Stromal cell of bone marrow (primary cell): Measurements from ENCODE around the gene FRMD1.

Experiments used
- DNase-seq: peaks from one replicate; pipeline ENCODE4 v3.0.0-alpha.2; 2012; ENCODE audit warnings: low read depth

Gene FRMD1

DNA sequence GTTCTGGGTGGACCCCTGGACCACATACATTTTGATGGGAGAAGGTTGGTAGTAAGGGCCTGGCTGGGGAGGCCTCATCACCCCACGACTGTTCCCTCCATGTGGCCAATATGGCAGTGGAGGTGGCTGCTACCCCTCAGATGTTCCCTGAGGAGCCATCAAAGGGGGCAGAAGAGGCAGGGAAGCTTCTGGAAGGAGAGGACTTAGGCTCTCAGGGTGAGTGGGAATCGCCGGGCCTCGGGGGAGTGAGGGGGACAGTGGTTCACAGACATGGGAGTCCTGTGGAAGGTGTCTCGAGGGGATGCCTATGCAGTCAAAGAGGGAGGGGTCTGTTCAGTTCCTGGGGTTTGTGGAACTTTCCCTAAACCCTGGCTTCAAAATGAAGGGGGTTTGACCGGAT is 32.9 kb upstream of the FRMD1 start:
- DNase-seq, result no peak

- DNase-seq, result no peak
Measured at GRCh38 chr6:168110437-168110836, 31.4 kb upstream of the FRMD1 start.

DNA sequence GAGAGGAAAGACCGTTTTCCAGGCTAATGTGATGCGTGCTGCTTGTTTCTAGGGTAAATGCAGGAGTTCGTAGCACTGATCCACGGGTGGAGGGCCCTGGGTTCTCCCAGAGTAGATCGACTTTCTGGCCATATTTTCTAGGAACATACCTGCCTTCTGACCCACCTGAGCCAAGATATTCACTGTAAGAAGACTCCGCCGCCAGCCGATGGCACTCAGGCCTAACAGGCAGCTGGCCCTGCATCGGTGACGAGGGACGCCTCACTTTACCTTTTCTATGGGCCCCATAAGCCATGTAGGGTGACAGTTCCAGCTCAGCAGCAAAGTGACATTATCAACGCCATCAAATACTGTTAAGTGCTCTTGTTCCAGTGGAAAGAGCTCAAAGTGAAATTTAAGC is 30.2 kb upstream of the FRMD1 start:
- no peak for DNase-seq

DNA sequence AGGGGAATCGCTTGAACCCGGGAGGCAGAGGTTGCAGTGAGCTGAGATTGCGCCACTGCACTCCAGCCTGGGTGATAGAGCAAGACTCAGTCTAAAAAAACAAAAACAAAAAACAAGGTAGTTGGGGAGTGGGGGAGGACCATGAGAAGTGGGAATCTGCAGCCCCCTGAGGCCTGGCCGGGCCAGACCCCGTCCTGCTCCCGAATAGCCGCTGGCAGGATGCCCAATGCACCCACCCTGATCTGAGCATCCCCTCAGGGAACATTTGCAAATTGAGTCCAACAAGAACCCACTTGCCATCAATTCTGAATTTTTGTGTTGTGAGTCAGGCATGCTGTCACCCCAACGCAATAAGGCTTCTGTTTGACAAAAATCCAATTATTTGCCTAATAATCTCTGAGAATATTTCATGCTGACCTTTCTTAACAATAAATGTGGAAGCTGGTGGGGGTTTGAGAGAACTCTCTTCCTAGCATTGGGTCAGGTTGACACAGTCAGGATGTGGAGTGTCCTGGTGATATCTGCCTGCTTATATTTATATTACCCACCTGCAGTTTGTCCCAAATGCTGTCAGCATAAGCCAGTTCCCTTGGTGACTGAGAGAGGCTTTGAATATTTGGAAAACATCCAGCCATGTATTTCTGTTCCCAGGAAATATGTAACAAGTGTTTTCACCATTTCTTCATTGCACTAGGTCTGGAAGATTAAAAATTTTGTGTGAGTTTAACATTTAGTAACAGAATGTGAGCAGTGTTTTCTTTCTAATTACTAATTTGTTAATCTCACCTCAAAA is 28.4 kb upstream of the FRMD1 start:
- no peak for DNase-seq

- DNase-seq, result no peak
Measured at GRCh38 chr6:168106633-168107005, 27.6 kb upstream of the FRMD1 start.

DNA sequence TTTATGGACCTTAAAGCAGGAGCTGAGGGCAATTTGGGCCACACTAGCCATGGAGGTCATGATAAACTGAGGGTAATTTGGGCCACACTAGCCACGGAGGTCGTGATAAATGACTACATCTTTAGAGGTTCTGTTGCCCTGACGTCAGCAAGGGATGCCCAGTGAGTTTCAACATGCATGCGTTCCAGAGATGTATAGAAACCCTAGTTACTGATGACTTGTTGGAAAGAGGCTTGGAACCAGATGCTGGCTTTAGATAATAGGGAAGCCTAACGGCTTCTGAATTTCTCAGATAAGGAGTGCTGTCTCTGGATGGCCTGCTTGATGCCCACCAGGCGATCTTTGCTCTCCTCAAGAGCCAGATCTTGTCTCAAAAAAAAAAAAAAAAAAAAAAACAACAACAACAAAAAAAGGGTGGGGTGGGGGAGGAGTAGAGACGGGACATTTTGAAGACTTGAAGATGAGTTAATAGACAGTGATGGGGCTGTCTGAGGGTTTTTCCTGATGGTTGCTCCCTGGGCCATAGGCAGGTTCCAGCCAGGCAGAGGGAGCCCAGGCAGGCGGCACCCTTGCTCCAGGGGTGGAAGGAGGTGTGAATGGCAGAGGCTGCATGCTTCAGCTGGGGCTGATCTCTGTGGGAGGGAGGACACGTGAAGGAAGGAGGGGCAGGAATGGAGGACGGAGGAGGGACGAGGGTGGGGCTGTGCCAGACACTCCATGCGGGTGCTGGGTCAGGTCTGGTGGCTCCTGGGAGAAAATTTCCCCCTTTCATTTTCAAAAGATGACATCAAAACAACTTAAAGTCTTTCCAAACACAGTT is 27.0 kb upstream of the FRMD1 start:
- DNase-seq, result no peak

GRCh38 chr6:168104636-168105035 is 25.6 kb upstream of the FRMD1 start:
- no peak for DNase-seq

DNA sequence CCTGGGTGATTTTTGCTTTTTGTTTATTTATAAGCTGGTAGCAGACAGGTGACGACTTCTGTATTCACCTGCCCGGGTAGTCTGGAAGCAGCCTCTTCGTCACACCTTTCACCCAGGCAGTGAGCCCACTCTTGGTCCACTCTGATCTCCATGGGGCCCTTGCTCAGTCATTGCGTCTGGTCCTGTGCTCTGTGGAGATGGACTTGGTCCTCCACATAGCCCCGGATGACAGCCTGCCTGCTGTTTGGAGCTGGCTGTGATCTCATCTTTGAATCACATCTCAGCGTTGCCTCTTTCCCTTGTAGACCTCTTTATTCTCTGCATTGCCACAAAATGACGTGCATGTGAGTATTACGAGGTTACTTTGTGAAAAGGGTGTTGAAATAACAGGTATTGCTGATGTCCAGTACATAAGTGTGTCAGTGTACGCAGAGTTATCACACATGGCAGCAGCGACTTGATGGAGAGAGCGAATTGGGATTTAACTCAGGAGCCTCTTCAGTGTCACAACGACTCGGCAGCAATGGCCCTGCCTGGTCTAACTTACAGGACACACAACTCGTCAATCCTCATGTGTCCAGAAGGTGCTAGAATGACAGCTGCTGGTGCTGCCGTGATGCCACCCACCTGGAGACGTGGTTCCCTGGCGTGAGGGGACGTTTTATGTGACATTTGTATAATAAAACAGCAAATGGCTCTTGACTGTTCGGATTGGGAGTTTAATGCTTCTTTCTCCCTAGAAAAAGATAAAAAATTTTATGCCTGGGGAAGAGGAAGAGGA is 24.2 kb upstream of the FRMD1 start:
- no peak for DNase-seq

DNA sequence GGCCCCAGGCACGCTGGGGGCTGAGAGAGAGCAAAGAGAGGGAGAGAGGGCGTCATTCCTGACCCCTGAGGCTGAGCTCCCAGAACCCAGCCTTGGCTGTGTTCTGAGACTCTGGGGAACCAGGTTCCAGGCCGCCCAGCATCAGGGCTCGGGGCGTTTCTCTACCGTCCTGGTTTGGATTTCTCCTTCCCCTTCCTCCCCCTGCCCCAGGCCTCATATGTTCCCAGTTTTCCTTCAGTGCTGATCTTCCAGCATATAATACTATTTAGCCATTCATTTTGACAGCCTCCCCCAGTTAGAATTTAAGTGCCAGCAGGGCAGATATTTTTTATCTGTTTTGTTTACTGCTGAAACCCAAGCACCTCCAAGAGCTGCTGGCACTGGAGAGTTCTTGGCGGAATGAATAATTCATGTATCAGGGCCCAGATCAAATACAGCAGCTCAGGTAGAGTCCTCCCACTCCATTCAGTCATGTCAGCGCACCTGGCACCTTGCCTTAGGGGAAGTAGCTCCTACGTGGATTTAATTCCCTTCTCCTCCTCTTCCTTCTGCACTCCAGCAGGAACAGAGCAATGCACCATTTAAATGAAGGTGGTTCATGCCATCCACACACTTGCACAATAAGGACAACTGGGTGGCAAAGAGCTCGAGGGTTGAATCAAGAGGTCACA is 23.4 kb upstream of the FRMD1 start:
- DNase-seq, result no peak

- no peak for DNase-seq
Measured at GRCh38 chr6:168101590-168102314, 22.7 kb upstream of the FRMD1 start.

- DNase-seq, result no peak
Measured at GRCh38 chr6:168100803-168101589, 22.0 kb upstream of the FRMD1 start.

- DNase-seq, result no peak
Measured at GRCh38 chr6:168100011-168100802, 21.2 kb upstream of the FRMD1 start.

DNA sequence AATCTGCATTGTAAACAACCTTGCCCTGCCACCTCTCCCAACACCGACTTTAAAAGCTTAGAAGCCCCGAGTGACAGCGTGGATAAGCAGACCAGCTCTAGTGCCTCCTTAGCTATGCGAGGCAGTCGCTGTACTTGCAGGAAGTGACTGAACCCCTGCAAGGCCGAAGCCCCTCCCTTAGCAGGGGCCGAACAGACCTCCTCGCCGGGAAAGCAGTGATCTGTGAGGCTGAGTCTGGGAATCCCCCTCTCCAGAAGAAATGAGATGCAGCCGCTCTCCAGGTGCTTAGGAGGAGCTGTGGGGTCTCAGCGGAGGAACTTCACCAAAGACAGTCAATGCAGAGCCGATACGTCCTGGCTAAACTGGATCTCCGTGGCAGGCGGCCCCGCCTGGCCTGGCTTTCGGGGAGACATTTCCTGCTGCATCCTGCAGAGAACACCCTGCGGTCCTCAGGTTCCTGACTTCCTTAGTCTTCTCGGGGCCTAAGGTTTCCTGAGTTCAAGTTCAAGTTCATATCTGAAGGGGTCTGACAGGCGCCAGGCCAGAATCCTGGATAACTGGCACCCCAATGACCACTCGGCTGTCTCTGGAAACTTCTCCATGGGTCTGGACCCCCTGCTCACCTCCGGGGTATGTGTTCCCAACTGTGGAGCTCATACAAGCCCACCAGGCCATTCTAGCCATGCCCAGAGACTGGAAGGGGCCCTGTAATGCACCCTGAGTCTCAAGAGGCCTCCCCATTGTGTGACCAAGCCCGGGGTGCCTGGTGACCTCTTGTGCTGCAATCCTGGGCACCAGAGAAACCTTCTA is 20.4 kb upstream of the FRMD1 start:
- no peak for DNase-seq

DNA sequence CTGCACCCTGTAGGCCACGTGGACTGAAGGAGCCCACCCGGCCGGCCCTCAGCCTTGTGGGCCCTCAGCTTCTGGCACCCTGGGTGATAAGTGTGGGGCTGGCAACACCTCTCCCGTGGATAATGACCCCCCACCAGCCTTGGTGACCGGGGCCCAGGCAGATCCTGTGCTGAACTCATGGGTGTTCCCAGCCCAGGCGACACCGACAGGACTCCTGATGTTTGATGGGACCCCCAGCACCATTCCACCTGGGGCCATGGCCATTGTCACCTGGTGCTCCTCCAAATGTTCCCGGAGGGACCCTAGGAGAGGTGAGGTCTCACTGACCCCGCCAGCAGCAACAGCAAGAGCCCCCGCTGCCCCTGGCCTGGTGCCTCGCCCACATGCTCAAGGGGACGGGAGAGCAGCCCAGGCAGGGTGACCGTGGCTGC is 19.4 kb upstream of the FRMD1 start:
- no peak for DNase-seq

DNA sequence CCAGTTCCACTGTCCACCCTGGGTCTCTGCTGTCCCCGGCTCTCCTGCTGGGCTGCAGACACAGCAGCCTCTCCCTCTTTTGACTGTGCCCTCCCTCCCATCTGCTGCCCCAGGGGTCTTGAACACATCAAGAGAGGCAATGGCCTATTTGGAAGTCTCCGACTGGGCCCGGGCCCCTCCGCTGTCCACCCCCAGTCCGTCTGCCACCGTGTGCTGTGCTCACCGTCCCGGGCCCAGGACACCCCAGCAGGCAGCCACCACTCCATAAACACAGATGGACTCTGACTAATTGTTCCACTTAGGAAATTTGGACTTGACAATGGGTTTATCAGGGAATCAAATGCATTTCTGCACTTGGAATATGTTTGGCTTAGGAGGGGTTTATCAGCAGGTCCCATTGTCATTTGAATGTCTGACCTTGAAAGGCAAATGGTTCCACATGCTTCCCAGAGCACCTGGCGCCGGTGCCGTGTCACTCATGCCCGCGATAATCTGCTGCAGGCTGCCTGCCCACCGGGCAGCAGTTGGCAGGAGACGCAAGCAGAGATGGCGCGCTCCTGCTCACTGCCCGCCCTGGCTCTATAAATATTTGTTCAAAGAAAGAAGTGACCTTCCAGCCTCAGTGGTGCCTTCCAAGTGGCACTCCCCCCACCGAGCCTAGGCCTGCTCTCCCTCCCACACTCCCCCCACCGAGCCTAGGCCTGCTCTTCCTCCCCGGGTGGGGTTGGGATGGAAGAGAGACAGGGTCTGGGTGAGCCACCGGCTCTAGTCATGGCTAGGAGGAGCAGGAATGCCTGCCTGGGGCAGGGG is 18.8 kb upstream of the FRMD1 start:
- DNase-seq, result no peak

- no peak for DNase-seq
Measured at GRCh38 chr6:168097221-168097620, 18.2 kb upstream of the FRMD1 start.

DNA sequence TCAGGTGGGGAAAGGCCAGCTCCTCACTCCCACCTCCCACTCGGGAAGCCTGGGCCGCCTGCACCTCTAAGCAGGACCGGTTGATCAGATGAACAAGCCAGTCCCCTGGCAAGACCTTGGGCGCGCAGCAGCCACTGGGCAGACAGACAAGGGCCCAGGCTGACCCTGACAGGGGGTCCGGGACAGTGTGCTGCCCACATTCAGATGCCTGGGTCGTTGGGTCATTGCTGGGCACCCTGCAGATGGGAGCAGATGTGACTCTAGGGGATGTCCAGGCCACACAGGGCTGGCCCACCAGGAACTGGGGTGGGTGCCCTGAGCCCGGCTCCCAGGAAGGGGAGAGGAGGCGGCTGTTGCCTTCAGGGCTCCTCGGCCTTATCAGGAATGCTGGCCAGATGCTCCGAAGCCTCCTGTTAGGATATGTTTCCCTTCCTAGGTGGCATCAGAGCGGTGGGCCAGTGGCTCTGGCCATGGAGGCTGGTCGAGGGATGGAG is 17.3 kb upstream of the FRMD1 start:
- DNase-seq, result no peak

GRCh38 chr6:168095716-168096250 is 16.8 kb upstream of the FRMD1 start:
- no peak for DNase-seq
